ENCODE measurements around the gene TTC6.

DNA sequence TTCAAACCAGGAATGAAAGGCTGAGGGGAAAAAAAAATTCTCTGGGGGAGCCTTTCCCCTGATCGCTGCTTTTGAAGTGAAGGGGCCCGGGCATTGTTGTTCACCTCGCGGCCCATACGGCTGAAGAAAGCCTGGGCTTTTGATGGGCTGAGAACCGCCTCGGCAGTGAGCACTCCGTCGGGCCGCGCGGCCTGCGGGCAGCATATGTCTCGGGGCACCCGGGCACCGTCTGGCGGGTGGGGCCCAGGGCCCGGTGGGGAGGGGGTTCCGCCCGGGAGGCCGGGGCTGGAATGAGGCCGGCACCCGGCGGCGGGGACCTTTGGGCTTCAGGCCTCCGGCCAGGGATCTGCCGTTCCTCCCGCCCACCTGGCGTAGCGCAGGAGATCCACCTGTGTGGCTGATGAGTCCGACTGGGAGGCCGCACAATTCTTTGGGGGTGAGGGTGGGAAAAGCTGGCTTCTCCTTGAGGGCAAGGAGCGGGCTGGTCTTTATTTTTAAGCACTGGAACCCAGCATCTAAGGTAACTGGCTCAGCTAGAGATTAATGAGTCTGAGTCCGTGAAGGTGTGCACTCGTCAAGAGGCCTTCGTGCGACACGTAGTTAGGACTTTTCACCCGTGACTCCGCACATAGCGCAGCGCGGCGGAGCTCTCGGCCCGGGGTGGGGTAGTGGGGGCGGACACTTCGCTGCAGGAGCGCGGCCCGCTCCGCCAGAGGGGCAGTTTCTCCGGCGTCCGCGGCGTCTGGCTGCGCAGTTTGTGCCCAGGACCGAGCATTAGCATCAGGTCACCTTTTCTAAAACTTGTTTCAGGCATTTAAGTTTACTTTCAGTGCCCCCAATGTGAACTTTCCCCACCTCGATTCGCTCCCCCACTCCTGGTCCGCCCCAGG lies 11.0 kb upstream of the TTC6 start:
- TF ChIP-seq CTCF (IDR thresholded peaks at IDR 0.05) (no peak), POLR2A (IDR thresholded peaks at IDR 0.05) (no peak)

Data from vagina (tissue), 2 donors.